ENCODE measurements around the gene GPR137B.

Gene GPR137B

GRCh38 chr1:236247286-236247685, 104.9 kb downstream of the GPR137B start:
- Histone ChIP-seq H3K27me3 (ENCODE audit: control insufficient read depth in 1 of 2, insufficient read depth in 2 of 2, low read length in 2 of 2) (no peaks in the 10 kb centered on the region), H3K4me3 (ENCODE audit: low read depth in 1 of 2, low read length in 2 of 2) (no peak overlapping the region), H3K9me3 (ENCODE audit: control insufficient read depth in 1 of 2, low read length in 2 of 2) (no peaks in the 10 kb centered on the region), H3K9ac (ENCODE audit: low read depth in 1 of 2, low read length in 2 of 2) (no peak overlapping the region), H3K27ac (ENCODE audit: low read depth, low read length) (no peak overlapping the region), H3K4me1 (ENCODE audit: control insufficient read depth in 1 of 2, insufficient read depth in 2 of 2, low read length in 2 of 2) (no peaks in the 10 kb centered on the region), H3K36me3 (ENCODE audit: control insufficient read depth in 1 of 2, insufficient read depth in 2 of 2, low read length in 2 of 2) (peaks cover 4 to 7% of the 10 kb centered on the region in 2 donors)

GRCh38 chr1:236251587-236251986, 109.2 kb downstream of the GPR137B start:
- no peaks in the 10 kb centered on the region for H3K27me3 ChIP-seq (ENCODE audit: control insufficient read depth in 1 of 2, insufficient read depth in 2 of 2, low read length in 2 of 2)
- H3K9me3 ChIP-seq (ENCODE audit: control insufficient read depth in 1 of 2, low read length in 2 of 2) = no peaks in the 10 kb centered on the region
- no peak overlapping the region for H3K4me3 ChIP-seq (ENCODE audit: low read depth in 1 of 2, low read length in 2 of 2)
- H3K9ac ChIP-seq (ENCODE audit: low read depth in 1 of 2, low read length in 2 of 2) = no peak overlapping the region
- no peak overlapping the region for H3K27ac ChIP-seq (ENCODE audit: low read depth, low read length)
- no peaks in the 10 kb centered on the region for H3K4me1 ChIP-seq (ENCODE audit: control insufficient read depth in 1 of 2, insufficient read depth in 2 of 2, low read length in 2 of 2)
- peaks cover 0 to 6% of the 10 kb centered on the region in 2 donors for H3K36me3 ChIP-seq (ENCODE audit: control insufficient read depth in 1 of 2, insufficient read depth in 2 of 2, low read length in 2 of 2)

GRCh38 chr1:236253119-236253518, 110.8 kb downstream of the GPR137B start:
- H3K27me3 ChIP-seq (ENCODE audit: control insufficient read depth in 1 of 2, insufficient read depth in 2 of 2, low read length in 2 of 2) = no peaks in the 10 kb centered on the region
- no peak overlapping the region for H3K4me3 ChIP-seq (ENCODE audit: low read depth in 1 of 2, low read length in 2 of 2)
- peaks cover 0 to 10% of the 10 kb centered on the region in 2 donors for H3K9me3 ChIP-seq (ENCODE audit: control insufficient read depth in 1 of 2, low read length in 2 of 2)
- no peak overlapping the region for H3K9ac ChIP-seq (ENCODE audit: low read depth in 1 of 2, low read length in 2 of 2)
- peaks cover 0 to 6% of the 10 kb centered on the region in 2 donors for H3K36me3 ChIP-seq (ENCODE audit: control insufficient read depth in 1 of 2, insufficient read depth in 2 of 2, low read length in 2 of 2)
- H3K4me1 ChIP-seq (ENCODE audit: control insufficient read depth in 1 of 2, insufficient read depth in 2 of 2, low read length in 2 of 2) = no peaks in the 10 kb centered on the region
- no peak overlapping the region for H3K27ac ChIP-seq (ENCODE audit: low read depth, low read length)

- Histone ChIP-seq H3K4me1 (ENCODE audit: control insufficient read depth in 1 of 2, insufficient read depth in 2 of 2, low read length in 2 of 2) (no peaks in the 10 kb centered on the region), H3K36me3 (ENCODE audit: control insufficient read depth in 1 of 2, insufficient read depth in 2 of 2, low read length in 2 of 2) (peaks cover 0 to 6% of the 10 kb centered on the region in 2 donors), H3K4me3 (ENCODE audit: low read depth in 1 of 2, low read length in 2 of 2) (no peak overlapping the region), H3K9ac (ENCODE audit: low read depth in 1 of 2, low read length in 2 of 2) (no peak overlapping the region), H3K27me3 (ENCODE audit: control insufficient read depth in 1 of 2, insufficient read depth in 2 of 2, low read length in 2 of 2) (no peaks in the 10 kb centered on the region), H3K27ac (ENCODE audit: low read depth, low read length) (no peak overlapping the region), H3K9me3 (ENCODE audit: control insufficient read depth in 1 of 2, low read length in 2 of 2) (peaks cover 0 to 13% of the 10 kb centered on the region in 2 donors)
Observed at GRCh38 chr1:236253918-236254637, 111.7 kb downstream of the GPR137B start.

- no peak overlapping the region for H3K9ac ChIP-seq (ENCODE audit: low read depth in 1 of 2, low read length in 2 of 2)
- H3K9me3 ChIP-seq (ENCODE audit: control insufficient read depth in 1 of 2, low read length in 2 of 2) = peaks cover 4 to 23% of the 10 kb centered on the region in 2 donors
- no peak overlapping the region for H3K27ac ChIP-seq (ENCODE audit: low read depth, low read length)
- peaks cover 0 to 6% of the 10 kb centered on the region in 2 donors for H3K36me3 ChIP-seq (ENCODE audit: control insufficient read depth in 1 of 2, insufficient read depth in 2 of 2, low read length in 2 of 2)
- no peaks in the 10 kb centered on the region for H3K27me3 ChIP-seq (ENCODE audit: control insufficient read depth in 1 of 2, insufficient read depth in 2 of 2, low read length in 2 of 2)
- no peaks in the 10 kb centered on the region for H3K4me1 ChIP-seq (ENCODE audit: control insufficient read depth in 1 of 2, insufficient read depth in 2 of 2, low read length in 2 of 2)
- no peak overlapping the region for H3K4me3 ChIP-seq (ENCODE audit: low read depth in 1 of 2, low read length in 2 of 2)
Observed at GRCh38 chr1:236257216-236257615, 114.9 kb downstream of the GPR137B start.

- peaks cover 6 to 23% of the 10 kb centered on the region in 2 donors for H3K9me3 ChIP-seq (ENCODE audit: control insufficient read depth in 1 of 2, low read length in 2 of 2)
- no peak overlapping the region for H3K9ac ChIP-seq (ENCODE audit: low read depth in 1 of 2, low read length in 2 of 2)
- no peaks in the 10 kb centered on the region for H3K27me3 ChIP-seq (ENCODE audit: control insufficient read depth in 1 of 2, insufficient read depth in 2 of 2, low read length in 2 of 2)
- H3K36me3 ChIP-seq (ENCODE audit: control insufficient read depth in 1 of 2, insufficient read depth in 2 of 2, low read length in 2 of 2) = peaks cover 0 to 10% of the 10 kb centered on the region in 2 donors
- H3K4me1 ChIP-seq (ENCODE audit: control insufficient read depth in 1 of 2, insufficient read depth in 2 of 2, low read length in 2 of 2) = no peaks in the 10 kb centered on the region
- H3K4me3 ChIP-seq (ENCODE audit: low read depth in 1 of 2, low read length in 2 of 2) = no peak overlapping the region
- H3K27ac ChIP-seq (ENCODE audit: low read depth, low read length) = no peak overlapping the region
Observed at GRCh38 chr1:236258114-236258622, 115.8 kb downstream of the GPR137B start.
